Stimulated activated naive CD4-positive, alpha-beta T cell treated with Interleukin-2 at 50 U/mL for 16 hours (primary cell): ENCODE measurements around the gene CAMKMT.

Source experiments
- DNase-seq: peaks from one replicate; lab custom pipeline; 2025; lab: John Stamatoyannopoulos, UW

Gene CAMKMT

GRCh38 chr2:44596537-44597320, 235.0 kb downstream of the CAMKMT start:
- DNase-seq, result no peak

- DNase-seq, result no peak
These were observed 236.8 kb downstream of the CAMKMT start for GRCh38 chr2:44598330-44599119.

- no peak for DNase-seq
These were observed 237.4 kb downstream of the CAMKMT start for GRCh38 chr2:44599130-44599529.

DNA sequence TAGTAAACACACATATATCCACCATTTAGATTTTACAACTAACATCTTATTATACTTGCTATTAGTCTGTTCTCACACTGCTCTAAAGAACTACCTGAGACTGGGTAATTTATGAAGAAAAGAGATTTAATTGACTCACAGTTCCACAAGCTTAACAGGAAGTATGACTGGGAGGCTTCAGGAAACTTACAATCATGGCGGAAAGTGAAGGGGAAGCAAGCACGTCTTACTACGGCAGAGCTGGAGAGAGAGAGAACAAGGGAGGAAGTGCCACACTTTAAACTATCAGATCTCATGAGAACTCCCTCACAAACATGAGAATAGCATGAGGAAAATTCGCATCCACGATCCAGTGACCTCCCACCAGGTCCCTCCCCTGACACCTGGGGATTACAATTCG, 240.7 kb downstream of the CAMKMT start:
- no peak for DNase-seq

DNA sequence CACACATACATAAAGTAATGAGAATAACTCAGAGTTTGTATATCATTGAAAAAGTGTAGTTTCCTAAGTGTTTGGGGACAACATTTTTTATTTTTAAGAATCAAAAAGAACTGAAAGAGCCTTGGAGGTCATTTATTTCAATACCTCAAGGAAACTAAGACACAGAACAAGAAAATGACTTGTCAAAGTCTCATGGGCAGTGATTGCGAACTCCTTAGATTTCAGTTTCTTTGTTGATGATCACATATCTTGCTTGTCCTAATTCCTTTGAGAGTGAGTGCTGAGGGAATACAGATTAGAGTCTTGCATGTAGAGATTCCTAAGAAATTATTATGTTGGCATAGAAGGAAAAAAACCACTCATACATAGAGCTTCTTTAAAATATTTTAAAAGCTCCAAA, 243.8 kb downstream of the CAMKMT start:
- no peak for DNase-seq

DNA sequence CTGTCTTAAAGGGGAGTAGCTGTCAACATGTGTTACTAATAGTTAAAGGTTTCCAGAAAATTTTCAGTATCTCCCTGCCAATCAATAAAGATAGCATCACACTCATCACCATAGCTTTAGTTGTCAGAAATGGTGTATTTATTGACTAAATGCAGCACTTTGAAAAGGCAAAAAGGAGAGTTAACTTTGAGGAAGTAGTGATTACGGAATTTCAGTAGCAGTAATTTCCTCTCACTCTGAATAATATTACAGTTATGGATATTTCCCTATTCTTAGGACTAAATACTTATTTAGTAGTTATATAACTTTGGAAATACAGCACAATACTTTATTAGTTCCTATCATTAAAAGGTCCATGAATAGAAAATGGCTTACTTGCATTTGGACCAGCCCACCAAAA, 250.5 kb downstream of the CAMKMT start:
- DNase-seq, result no peak

GRCh38 chr2:44614940-44615339, 253.2 kb downstream of the CAMKMT start:
- DNase-seq, result no peak

DNA sequence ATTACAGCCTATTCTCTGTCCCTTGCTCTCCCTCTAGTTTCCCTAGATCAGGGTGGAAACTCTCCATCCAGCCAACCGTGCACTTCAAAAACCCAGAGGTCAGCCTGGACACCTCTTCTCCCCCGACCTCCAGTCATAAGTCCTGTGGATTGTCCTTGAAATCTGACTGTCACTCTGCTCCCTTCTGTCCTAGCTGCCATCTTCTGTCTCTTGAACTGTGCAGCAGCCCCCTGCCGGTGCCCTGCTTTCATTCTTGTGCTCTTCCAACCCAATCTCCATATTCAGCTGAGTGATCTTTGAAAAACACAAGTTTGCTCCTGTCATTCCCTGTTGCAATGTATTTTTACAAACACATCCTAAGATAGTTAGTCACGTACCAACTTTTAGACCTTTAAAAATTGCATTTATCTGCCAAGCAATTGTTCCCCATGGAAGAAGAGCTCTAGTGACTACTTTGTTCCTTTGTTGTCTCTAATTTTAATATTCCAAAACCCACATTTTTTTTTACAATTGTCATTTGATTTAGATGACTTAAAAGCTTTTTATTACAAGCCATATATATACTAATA, 254.3 kb downstream of the CAMKMT start:
- DNase-seq, result no peak

DNA sequence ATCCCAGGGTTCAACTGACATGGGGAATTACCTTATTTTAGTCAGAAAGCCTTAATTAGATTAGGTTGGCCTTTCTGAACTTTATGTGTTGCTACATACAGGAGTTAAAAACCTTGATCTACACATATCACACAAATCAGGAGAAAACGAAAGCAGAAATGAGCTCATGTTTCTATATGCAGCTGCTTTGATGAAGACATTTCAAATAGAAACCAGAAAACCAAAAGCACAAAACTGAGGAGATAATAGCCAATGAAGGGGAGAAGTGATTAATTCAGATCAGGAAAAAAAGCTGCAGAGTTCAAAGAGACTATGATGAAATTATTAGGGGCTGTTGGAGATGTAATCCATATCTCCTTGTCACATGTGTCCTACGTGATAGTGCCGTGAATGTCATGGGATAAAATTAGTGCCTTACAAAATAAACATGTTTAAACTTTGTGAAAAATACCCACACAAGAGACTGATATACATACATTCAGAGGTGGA, 255.0 kb downstream of the CAMKMT start:
- no peak for DNase-seq

DNA sequence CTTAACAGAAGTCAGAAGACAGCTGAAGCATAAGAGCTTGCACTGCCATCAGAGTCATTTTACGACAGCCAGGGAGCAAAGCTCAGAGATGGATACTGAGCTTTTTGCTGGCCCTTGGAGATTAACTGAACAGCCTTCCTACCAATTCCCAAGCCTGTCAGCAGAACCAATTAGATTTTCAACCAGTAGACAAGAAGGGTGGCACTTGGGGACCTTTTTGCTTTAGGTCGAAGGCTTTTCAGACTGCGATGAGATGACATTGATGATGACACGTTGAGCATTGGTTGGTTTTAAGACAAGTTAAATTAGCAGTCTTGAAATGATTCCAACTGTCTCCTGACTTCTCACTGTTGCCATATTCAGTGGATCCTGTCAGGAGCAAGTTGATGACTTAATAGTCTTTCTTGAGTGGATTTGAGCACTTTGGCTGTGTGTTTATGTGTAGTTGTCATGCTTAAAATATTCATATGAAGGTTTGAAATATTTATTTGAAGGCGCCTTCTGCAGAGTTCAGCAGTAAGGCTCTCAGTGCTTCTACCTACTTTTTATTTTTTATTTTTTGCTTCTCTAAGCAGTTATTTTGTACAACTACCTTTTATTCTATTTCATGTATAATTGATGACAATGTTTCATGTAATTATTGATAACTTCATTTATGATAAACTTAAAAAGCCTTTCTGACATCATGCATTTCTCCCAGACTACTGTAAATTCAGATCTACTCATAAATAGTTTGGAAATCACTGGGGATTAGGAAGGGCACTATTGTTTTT, 256.7 kb downstream of the CAMKMT start:
- DNase-seq, result no peak

DNA sequence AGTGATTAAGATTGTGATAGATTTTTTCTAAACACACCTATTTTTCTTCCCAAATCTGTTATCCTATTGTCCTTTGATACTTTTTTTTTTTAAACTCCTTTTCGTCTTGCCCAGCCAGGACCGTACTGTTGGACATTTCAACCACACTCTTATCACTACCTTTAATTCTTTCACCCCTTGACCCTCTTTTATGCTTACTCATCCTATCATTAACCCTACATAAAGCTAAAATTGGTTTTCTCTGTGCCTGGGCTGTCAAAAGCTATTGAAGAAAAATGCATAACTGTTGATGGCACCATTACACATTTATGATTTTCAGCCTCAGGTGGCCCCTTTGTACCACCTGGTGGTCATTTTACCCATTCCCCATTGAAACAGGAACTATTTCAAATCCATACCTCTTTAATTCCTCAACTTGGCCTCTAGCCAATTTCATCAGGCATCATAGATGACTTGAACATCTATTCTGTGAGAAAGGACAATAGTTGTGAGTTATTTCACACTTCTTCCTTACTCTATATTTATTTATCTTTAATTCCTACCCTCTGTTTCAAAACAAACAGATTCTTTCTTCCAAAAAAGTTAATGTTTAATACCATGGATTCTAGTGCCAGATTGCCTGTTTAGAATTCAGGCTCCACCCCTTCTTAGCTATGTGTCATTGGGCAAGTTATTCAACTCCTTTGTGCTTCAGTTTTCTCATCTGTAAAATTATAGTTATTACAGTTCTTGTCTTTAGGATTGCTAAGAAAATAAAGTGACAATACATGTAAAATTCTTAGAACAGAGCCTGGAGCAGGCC, 258.6 kb downstream of the CAMKMT start:
- no peak for DNase-seq

DNA sequence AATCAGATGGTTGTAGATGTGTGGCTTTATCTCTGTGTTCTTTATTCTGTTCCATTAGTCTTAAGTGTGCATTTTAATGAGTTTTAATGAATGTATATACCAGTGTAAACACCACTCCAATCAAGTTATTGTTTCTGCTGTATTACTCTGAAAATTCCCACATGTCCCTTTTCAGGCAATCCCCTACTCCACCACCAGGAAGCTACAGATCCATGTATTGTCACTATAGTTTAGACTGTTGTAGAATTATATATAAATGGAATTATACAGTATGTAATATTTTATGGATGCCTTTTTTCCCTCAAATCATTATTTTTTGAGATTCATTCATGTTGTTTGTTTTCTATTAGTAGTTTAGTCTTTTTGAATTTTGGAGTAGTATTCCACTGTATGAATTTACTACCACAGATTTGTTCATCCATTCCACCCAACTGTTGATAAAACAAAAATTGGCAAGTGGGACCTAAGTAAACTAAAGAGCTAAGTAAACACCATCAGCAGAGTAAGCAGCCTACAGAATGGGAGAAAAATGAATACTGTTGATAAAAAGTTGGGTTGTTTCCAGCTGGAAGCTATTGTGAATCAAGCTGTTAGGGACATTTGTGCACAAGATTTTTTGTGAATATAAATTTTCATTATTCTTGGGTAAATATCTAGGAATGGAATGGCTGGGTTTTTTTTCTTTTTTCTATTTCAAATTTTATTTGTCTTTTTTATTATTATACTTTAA, 262.0 kb downstream of the CAMKMT start:
- no peak for DNase-seq

DNA sequence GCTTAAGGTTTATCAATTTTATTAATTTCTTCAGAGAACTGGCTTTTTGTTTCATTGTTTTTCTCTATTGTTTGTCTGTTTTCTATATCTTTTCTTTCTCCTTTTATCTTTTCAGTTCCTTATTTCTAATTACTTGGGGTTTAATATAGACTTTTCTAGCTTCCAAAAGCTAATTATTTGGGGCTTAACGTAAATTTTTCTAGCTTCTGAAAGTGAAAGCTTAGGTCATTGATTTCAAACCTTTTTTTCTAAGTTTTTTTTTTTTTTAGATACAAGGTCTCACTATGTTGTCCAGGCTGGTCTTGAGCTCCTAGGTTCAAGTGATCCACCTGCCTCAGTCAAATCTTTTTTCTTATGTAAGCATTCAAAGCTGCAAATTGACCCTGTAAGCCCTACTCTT, 266.6 kb downstream of the CAMKMT start:
- no peak for DNase-seq

DNA sequence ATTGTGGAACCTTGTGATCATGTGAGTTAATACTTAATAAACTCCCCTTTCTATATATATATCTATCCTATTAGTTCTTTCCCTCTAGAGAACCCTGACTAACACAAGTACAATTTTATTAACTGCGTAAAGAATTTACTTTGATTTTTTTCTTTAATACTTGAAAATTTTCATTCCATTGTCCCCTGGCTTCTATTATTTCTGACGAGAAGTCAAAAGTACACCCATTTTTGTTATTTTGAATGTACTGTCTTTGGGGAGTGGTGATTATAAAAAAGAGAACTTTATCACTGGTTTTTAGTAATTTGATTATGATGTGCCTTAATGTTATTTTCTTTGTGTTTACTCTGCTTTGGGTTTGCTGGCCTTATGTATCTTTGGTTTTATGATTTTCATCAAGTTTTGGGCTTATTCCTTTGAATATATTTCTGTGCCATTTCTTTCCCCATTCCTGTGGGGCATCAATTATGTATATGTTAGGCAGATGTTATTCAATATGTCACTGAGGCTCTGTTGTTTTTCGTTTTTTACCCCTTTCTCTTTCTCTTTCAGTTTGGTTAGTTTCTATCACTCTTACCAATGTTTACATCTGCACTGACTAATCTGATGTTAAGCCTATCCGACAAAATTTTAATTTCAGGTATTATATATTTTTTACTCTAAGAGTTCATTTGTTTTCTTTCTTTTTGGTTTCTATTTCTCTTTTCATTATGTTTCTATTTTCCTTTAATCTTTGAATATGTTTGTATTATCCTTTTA, 271.4 kb downstream of the CAMKMT start:
- no peak for DNase-seq

GRCh38 chr2:44635725-44636124, 274.0 kb downstream of the CAMKMT start:
- no peak for DNase-seq

DNA sequence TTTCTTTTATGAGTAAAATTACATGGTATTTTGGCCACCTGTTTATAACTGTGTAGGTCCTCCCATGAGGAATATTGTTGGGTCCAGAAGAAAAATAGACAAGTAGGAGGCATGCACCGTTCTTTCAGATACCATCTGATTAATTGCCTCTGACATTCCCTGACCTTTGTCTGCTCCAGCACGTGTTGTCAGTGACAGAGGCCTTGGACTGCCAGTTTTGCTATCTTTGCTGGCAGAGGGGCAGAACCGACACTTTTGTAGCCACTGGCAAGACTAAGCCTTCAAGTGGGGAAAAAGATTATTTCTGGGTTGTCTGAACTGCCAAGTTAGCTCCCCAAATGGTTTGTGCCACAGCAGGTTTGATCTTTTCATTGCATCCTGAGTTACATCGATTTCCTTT, 276.9 kb downstream of the CAMKMT start:
- no peak for DNase-seq

- no peak for DNase-seq
These were observed 277.7 kb downstream of the CAMKMT start for GRCh38 chr2:44639399-44639798.

DNA sequence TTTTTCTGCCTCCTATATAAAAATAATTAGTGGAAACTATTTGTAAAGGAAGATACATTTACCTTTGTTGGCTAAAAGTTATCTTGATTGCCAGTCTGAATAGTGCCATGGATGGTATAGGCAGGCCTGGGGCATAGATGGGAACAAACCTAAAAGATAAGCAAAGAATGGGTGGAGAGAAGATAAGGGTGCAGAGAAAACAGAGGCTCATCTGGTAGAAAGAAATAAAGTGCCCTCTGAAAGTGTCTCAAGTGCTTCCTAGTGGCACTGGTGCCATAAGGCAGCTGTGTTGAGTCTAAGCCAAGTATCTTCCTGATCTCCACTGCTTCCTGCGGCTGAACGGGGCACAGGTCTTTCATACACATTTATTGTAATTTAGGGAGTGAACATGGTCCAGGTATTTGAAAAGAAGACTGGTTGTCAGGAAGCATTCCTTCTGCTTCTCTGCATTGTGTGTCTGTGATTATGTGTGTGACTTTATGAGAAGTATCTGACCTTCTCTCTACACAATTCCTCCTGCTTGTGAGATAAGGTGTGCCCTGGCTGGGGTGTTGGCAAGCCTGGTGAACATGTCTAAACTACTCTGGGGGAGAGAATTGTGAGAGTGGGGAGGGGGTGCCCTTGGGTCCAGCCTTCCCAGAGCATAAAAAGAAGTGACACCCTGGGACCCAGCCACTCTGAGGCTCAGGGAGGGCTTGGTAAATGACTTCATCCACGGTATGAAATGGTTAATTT, 280.5 kb downstream of the CAMKMT start:
- no peak for DNase-seq

DNA sequence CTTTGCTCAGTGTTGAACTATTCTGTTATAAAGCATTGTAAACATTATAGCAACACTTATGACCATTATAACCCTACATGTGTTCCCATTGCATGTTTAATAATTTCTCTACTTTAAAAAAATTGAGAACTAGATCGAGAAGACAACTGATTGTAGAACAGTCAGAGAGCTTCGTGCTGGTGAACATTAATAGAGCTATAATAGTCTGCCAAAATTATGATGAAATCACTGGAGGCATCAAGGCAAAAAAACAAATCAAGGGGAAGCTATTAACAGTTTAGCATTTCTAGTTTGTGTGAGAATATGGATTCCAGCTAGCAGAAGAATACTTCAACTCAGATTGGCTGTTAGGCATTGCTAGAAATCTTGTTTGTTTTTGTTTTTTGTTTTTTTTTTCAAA, 284.2 kb downstream of the CAMKMT start:
- no peak for DNase-seq
